NAMALWA (cell line): ENCODE measurements around the gene VILL.

ENCODE experiments used
- DNase-seq: peaks from one replicate; pipeline ENCODE4 v3.0.0-alpha.2; 2015; ENCODE audit warnings: low spot score

The VILL gene

DNA sequence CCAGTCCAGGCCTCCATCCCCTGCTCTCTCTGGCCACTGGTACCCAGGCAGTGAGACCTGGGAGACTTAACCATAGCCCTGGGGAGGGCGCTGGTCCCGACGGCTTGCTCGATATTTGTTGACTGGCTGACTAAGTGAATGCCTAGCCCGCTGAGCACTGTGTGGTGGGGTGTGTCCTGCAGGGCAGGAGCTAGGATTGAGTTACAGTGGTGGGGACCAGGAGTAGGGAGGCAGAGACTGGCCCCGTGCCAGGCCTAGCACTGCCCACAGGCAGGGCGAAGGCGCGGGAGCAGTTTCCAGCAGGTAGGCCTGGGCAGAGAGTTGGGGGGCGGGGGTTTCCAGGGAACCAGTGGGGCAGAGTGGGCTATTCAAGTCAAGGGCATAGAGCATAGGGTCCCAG is at the start of gene VILL:
TSS of gene VILL (plus strand) at position 260 of the 400 bp plus-strand sequence. CDS start 2,887 bp downstream, outside the sequence.
- DNase-seq: no peak

GRCh38 chr3:37941608-37942508 is 48.7 kb upstream of the VILL start:
- DNase-seq: no peak

- DNase-seq: no peak
Measured at GRCh38 chr3:37942646-37943045, 47.9 kb upstream of the VILL start.

DNA sequence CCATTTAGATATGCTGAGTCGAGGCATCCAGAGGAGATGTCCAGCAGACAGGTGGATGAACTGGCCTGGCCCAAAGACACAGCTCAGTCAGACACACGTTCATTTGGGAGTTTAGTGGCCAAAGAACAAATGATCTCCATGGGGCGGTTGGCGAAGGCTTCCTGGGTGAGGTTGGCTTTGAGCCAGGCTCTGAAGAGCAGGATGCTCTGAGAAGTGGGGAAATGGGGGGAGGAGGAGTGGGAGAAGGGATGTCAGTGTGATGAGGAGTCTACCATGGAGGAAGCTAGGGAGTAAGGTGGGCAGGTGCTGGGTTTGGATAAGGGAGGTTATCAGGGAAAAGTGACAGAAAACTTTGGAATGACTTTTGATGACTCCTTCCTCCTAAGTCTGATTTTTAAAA is 47.5 kb upstream of the VILL start:
- no peak for DNase-seq

DNA sequence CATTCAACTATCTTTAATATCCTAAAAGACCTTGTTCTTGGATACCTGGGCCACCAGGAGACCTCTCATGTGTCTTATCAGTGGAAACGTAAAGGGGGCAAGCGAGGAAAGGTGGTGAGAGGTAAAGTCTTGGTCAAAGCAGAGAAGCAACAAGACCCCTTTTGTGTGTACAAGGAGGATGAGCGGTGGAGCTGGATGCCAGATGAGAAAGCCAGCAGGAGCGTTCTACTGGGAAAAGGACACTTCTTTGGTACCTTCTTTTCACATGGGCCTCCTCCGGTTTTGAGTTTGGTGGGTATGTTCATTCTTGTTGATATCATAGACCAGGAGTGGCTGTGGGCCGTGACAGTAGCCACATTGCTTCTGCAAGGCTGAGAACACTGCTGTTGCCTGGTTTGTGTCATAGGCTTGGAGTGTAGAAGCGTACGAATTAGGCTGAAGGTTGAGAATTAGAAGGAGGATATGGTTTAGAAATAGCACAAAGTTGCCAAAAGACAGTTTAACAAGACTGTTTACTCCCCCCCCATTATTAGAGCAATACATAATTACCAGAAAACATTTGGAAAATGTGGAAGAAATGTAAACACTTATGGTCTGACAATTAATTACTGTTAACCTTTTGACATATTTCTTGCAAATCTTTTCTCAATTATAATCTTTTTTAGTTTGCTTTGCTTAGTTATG is 46.8 kb upstream of the VILL start:
- no peak for DNase-seq

DNA sequence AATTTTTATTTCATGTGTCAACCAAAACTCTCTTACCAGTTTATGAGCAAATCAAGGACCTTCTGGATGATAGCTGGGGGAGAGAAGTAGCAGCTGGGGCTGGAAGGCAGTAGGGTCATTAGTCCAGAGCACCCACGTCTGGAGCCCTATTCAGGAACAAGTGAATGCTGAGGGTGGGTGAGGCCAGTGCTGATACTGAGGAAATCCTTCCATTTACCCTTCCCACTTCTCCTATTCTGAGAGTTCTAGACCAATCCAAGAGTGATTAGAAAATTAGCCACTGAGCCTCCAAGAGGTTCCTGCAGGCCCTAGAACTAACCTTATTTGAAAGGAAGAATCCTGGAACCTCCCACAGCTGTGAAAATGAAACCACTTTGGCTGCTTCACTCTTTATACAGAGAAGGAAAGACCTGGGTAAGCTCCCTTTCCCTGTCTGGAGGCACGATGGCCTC is 46.2 kb upstream of the VILL start:
- no peak for DNase-seq

- no peak for DNase-seq
Measured at GRCh38 chr3:37945156-37945806, 45.3 kb upstream of the VILL start.

DNA sequence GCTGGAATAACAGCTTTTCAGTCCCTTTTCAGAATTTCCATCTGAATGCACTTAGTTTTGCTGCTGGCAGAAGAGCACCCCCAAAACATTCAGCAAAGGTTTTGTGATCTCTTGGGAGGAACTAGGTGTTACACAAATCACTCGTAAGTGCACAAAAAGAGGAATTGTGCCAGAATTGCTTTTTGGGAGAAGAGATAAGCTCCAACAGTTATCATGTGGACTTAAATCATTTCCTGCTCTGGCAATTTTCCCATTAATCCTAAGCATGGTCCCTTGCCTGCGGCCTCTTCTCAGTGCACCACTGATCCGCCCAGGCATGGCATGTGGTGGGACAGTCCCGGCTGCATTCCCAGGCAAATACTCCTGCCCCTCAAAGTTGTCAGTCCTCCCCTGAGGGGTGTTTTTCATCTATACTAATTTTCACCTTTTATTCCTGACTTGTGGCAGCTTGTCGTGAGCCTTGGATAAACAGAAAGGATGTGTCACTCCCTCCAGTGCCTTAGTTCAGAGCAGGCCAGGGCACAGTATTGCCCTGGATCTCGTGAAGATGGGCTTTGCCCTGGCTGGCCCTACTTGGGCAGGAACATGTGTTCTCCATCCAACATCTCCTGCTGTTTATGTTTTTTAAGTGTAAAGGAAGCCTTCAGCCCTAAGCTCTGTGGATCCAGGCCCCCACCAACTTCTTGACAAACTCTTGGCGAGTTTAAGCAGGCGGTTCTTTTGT is 44.6 kb upstream of the VILL start:
- DNase-seq: no peak

DNA sequence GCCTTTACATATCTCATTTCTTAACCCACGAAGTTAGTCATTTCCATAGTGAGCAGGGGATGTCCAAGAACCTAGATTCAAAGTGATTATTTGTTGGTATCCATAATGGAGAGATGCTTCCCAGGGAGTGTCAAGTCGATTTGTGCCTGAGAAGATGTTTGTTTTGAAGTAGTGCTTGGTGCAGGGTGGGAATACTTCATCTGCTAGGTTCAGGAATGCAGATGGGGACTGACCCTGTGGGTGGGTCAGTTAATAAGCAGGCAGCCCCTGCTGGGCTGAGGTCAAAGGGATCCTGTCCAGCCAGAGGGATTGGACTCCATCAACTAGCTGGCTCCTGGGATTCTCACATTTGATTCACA is 44.1 kb upstream of the VILL start:
- no peak for DNase-seq

- DNase-seq: no peak
Measured at GRCh38 chr3:37949866-37950265, 40.7 kb upstream of the VILL start.

DNA sequence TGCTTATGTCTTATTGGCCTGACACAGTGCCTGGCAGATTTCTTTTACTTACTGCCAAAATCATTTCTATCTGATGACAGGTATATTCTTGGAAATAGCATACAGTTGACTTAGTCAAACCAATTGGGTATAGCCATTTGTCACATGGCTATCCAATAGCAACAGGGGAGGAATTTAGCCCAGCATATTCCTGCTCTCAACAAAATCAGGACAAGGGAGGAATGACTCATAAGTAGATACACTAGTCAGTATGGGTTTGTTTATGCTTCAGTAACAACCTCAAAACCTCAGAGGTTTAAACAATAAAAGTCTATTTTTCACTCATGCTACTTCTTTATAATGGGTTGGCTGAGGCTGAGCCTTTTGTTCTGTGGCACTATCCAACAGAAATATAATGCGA is 38.0 kb upstream of the VILL start:
- DNase-seq: no peak

GRCh38 chr3:37953226-37953625 is 37.4 kb upstream of the VILL start:
- no peak for DNase-seq

GRCh38 chr3:37953707-37954394 is 36.7 kb upstream of the VILL start:
- no peak for DNase-seq

DNA sequence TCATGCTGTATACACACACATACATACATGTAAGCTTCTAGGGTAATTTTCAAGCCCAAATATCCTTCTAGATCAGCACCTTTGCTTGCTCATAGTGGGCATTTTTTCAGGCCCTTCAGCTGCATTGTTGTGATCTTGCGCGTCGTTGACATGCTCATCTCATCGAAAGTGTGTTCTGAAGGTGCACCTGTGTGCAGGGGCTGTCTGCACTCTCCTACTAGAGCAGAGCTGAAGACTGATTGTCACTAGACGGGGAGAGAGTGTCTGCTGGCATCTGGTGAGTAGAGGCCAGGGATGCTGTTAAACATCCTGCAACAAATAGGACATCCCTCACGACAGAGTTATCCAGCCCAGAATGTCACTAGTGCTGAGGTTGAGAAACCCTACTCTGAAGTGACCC is 35.7 kb upstream of the VILL start:
- DNase-seq: no peak

- no peak for DNase-seq
Measured at GRCh38 chr3:37955918-37956707, 34.5 kb upstream of the VILL start.

- no peak for DNase-seq
Measured at GRCh38 chr3:37956723-37957538, 33.7 kb upstream of the VILL start.

DNA sequence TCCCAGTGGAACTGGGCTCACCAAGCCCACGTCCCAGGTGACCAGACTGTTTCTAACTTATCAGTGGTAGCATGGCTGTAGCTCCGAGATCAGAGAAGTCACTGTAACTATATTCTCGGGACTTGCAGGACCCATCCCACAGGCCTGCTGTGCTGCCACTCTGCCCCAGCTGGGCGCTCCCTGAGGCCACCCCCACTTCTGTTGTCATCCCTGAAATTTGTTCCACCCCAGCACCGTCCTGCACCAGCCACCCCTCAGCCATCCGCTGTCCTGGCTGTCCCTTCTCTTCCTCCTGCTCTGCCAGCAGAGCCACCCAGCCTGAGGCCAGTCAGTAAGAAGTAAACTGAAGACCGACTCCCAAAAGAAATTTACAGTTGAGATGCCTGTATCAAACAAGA is 33.0 kb upstream of the VILL start:
- no peak for DNase-seq

- no peak for DNase-seq
Measured at GRCh38 chr3:37961622-37962431, 28.8 kb upstream of the VILL start.

DNA sequence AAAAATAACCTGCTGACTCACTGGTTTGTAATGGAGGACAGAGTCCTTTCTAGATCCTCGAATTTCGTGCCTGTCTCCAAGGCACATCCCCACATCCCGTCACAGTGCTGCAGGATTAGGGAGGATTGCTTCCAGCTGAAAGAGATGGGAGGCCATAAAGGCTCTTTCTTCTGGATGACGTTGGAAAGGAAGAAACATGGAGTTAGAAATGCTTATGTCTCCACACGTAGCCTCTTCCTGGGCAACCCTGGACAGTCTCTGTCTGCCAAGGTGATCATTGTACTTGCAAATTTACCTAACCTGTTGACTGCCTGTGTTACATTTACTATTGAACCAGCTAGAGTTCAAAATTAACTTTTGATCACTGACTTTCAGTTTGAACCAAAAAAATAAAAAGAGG is 27.6 kb upstream of the VILL start:
- no peak for DNase-seq
